KOPT-K1 (cell line): ENCODE measurements around the gene KRT85.

ENCODE experiments used
- H3K27ac ChIP-seq: fragments of 200-600 bp; sonication (generic); 2 replicates; pipeline ENCODE4 v1.5.1; 2016; ENCODE audit warnings: antibody characterized with exemption, mild to moderate bottlenecking, low read depth, low read length; ENCODE audit not compliant: poor library complexity, severe bottlenecking
- H3K36me3 ChIP-seq: fragments of 200-600 bp; sonication (generic); 2 replicates; pipeline ENCODE4 v1.5.1; 2017; ENCODE audit warnings: antibody characterized with exemption, mild to moderate bottlenecking, low read length, moderate library complexity; ENCODE audit not compliant: insufficient read depth
- H3K9me3 ChIP-seq: fragments of 200-600 bp; sonication (generic); 2 replicates; pipeline ENCODE4 v1.5.1; 2017; ENCODE audit warnings: antibody characterized with exemption, low read length, mild to moderate bottlenecking; ENCODE audit not compliant: insufficient read depth, poor library complexity, severe bottlenecking

Gene KRT85

GRCh38 chr12:52336641-52337040 is 30.6 kb downstream of the KRT85 start:
- Histone ChIP-seq H3K27ac (no peak overlapping the region), H3K9me3 (peaks cover 4% of the 10 kb centered on the region), H3K36me3 (no peaks in the 10 kb centered on the region)

- Histone ChIP-seq H3K9me3 (peaks cover 4% of the 10 kb centered on the region), H3K36me3 (no peaks in the 10 kb centered on the region), H3K27ac (no peak overlapping the region)
Observed at GRCh38 chr12:52335598-52336262, 31.6 kb downstream of the KRT85 start.

- peaks cover 4% of the 10 kb centered on the region for H3K9me3 ChIP-seq
- no peaks in the 10 kb centered on the region for H3K36me3 ChIP-seq
- no peak overlapping the region for H3K27ac ChIP-seq
Observed at GRCh38 chr12:52334185-52334584, 33.1 kb downstream of the KRT85 start.

GRCh38 chr12:52333321-52333720 is 34.0 kb downstream of the KRT85 start:
- no peaks in the 10 kb centered on the region for H3K36me3 ChIP-seq
- peaks cover 4% of the 10 kb centered on the region for H3K9me3 ChIP-seq
- no peak overlapping the region for H3K27ac ChIP-seq

GRCh38 chr12:52332381-52332780 is 34.9 kb downstream of the KRT85 start:
- no peak overlapping the region for H3K27ac ChIP-seq
- no peaks in the 10 kb centered on the region for H3K36me3 ChIP-seq
- peaks cover 4% of the 10 kb centered on the region for H3K9me3 ChIP-seq

GRCh38 chr12:52331833-52332232 is 35.4 kb downstream of the KRT85 start:
- H3K36me3 ChIP-seq = no peaks in the 10 kb centered on the region
- no peak overlapping the region for H3K27ac ChIP-seq
- peaks cover 4% of the 10 kb centered on the region for H3K9me3 ChIP-seq

- Histone ChIP-seq H3K36me3 (no peaks in the 10 kb centered on the region), H3K9me3 (no peaks in the 10 kb centered on the region), H3K27ac (no peak overlapping the region)
Observed at GRCh38 chr12:52331039-52331438, 36.2 kb downstream of the KRT85 start.

- H3K9me3 ChIP-seq = no peaks in the 10 kb centered on the region
- H3K27ac ChIP-seq = no peak overlapping the region
- H3K36me3 ChIP-seq = no peaks in the 10 kb centered on the region
Observed at GRCh38 chr12:52327830-52328500, 39.3 kb downstream of the KRT85 start.

GRCh38 chr12:52327052-52327829 is 40.0 kb downstream of the KRT85 start:
- Histone ChIP-seq H3K9me3 (no peaks in the 10 kb centered on the region), H3K27ac (no peak overlapping the region), H3K36me3 (no peaks in the 10 kb centered on the region)

- H3K36me3 ChIP-seq = no peaks in the 10 kb centered on the region
- H3K27ac ChIP-seq = no peak overlapping the region
- H3K9me3 ChIP-seq = no peaks in the 10 kb centered on the region
Observed at GRCh38 chr12:52324153-52324444, 43.2 kb downstream of the KRT85 start.

GRCh38 chr12:52323416-52324152 is 43.7 kb downstream of the KRT85 start:
- Histone ChIP-seq H3K36me3 (no peaks in the 10 kb centered on the region), H3K27ac (no peak overlapping the region)

GRCh38 chr12:52323001-52323400 is 44.3 kb downstream of the KRT85 start:
- Histone ChIP-seq H3K27ac (no peak overlapping the region), H3K9me3 (no peaks in the 10 kb centered on the region), H3K36me3 (no peaks in the 10 kb centered on the region)

More at GRCh38 chr12:52323416-52324152, 43.7 kb downstream of the KRT85 start:
- H3K9me3 ChIP-seq = no peaks in the 10 kb centered on the region

- H3K36me3 ChIP-seq = no peaks in the 10 kb centered on the region
- H3K9me3 ChIP-seq = no peaks in the 10 kb centered on the region
- no peak overlapping the region for H3K27ac ChIP-seq
Observed at GRCh38 chr12:52322069-52322468, 45.2 kb downstream of the KRT85 start.

- Histone ChIP-seq H3K9me3 (no peaks in the 10 kb centered on the region), H3K27ac (no peak overlapping the region), H3K36me3 (no peaks in the 10 kb centered on the region)
Observed at GRCh38 chr12:52321418-52321817, 45.9 kb downstream of the KRT85 start.

- Histone ChIP-seq H3K36me3 (no peaks in the 10 kb centered on the region), H3K9me3 (no peaks in the 10 kb centered on the region), H3K27ac (no peak within 1 kb of the TSS)
Observed at GRCh38 chr12:52320784-52321400, 46.4 kb downstream of the KRT85 start, which contains the start of gene KRT83. Gene KRT83, minus strand, starts transcription at chr12:52321398. Its CDS starts 63 bp downstream, at chr12:52321335.
